Renal pelvis (tissue), 12 donors: Measurements from ENCODE around the gene RSRC2. TPM values are rescaled to one million over a fixed set of nuclear protein-coding genes. Genes with fewer than 3 reads are reported as not detected.
"Not testable (repeated sequence)": the region's sequence is repeated elsewhere in the genome, so short reads cannot be mapped to it uniquely, and the experiment has no call there.

Source experiments
- DNase-seq: peaks from one replicate; pipeline ENCODE4 v3.0.0-alpha.2; 2013
- long read RNA-seq, 16 experiments: transcript quantifications; one replicate each; lab custom pipeline, GENCODE V29; 2026
- polyA plus RNA-seq, 3 donors: library from polyadenylated mRNA; unstranded; fragments of 120-200 nt; gene quantifications; one replicate each; pipeline ENCODE4 v1.2.1, GENCODE V29; 2013; ENCODE audit not compliant: insufficient read length in 3 of 3

RSRC2 gene, protein sequence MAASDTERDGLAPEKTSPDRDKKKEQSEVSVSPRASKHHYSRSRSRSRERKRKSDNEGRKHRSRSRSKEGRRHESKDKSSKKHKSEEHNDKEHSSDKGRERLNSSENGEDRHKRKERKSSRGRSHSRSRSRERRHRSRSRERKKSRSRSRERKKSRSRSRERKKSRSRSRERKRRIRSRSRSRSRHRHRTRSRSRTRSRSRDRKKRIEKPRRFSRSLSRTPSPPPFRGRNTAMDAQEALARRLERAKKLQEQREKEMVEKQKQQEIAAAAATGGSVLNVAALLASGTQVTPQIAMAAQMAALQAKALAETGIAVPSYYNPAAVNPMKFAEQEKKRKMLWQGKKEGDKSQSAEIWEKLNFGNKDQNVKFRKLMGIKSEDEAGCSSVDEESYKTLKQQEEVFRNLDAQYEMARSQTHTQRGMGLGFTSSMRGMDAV
- polyA plus RNA-seq, result 100 to 1,000 TPM; 193 to 238 (median 196) TPM
- long read RNA-seq, donor 1, transcript RSRC2-201 (10 exons, 3,520 nt), result major isoform, 5 of 27 reads
- long read RNA-seq, donor 1, partial matches to known transcripts, result 13 of 27 reads
- long read RNA-seq, donor 1, other reads (novel, unspliced or antisense), result 5 of 27 reads
- long read RNA-seq, donor 2, transcript RSRC2-201 (10 exons, 3,520 nt), result major isoform, 11 of 75 reads
- long read RNA-seq, donor 2, partial matches to known transcripts, result 43 of 75 reads
- long read RNA-seq, donor 2, other reads (novel, unspliced or antisense), result 18 of 75 reads
- long read RNA-seq, donor 3, transcript RSRC2-201 (10 exons, 3,520 nt), result major isoform, 10 of 60 reads
- long read RNA-seq, donor 3, partial matches to known transcripts, result 46 of 60 reads
- long read RNA-seq, donor 3, other reads (novel, unspliced or antisense), result 0 of 60 reads
- long read RNA-seq, donor 4, transcript RSRC2-201 (10 exons, 3,520 nt), result major isoform, 10 of 49 reads
- long read RNA-seq, donor 4, partial matches to known transcripts, result 23 of 49 reads
- long read RNA-seq, donor 4, other reads (novel, unspliced or antisense), result 13 of 49 reads
- long read RNA-seq, donor 5, partial matches to known transcripts, result 29 of 34 reads
- long read RNA-seq, donor 5, other reads (novel, unspliced or antisense), result 0 of 34 reads
- long read RNA-seq, donor 6, transcript RSRC2-201 (10 exons, 3,520 nt), result major isoform, 8 of 30 reads
- long read RNA-seq, donor 6, partial matches to known transcripts, result 13 of 30 reads
- long read RNA-seq, donor 6, other reads (novel, unspliced or antisense), result 7 of 30 reads
- long read RNA-seq, donor 7, transcript RSRC2-205 (2 exons, 625 nt), result major isoform, 6 of 116 reads
- long read RNA-seq, donor 7, partial matches to known transcripts, result 106 of 116 reads
- long read RNA-seq, donor 7, other reads (novel, unspliced or antisense), result 0 of 116 reads
- long read RNA-seq, donor 8, partial matches to known transcripts, result 19 of 29 reads
- long read RNA-seq, donor 8, other reads (novel, unspliced or antisense), result 5 of 29 reads
- long read RNA-seq, donor 9, transcript RSRC2-201 (10 exons, 3,520 nt), result major isoform, 10 of 62 reads
- long read RNA-seq, donor 9, partial matches to known transcripts, result 37 of 62 reads
- long read RNA-seq, donor 9, other reads (novel, unspliced or antisense), result 11 of 62 reads
- long read RNA-seq, donor 10, partial matches to known transcripts, result 63 of 72 reads
- long read RNA-seq, donor 10, other reads (novel, unspliced or antisense), result 0 of 72 reads
- long read RNA-seq, donor 11, transcript RSRC2-205 (2 exons, 625 nt), result major isoform, 8 of 59 reads
- long read RNA-seq, donor 11, partial matches to known transcripts, result 50 of 59 reads
- long read RNA-seq, donor 11, other reads (novel, unspliced or antisense), result 0 of 59 reads
- long read RNA-seq, donor 12, transcript RSRC2-201 (10 exons, 3,520 nt), result major isoform, 16 of 103 reads
- long read RNA-seq, donor 12, partial matches to known transcripts, result 62 of 103 reads
- long read RNA-seq, donor 12, other reads (novel, unspliced or antisense), result 17 of 103 reads
- long read RNA-seq, donor 13, transcript RSRC2-205 (2 exons, 625 nt), result major isoform, 6 of 85 reads
- long read RNA-seq, donor 13, partial matches to known transcripts, result 75 of 85 reads
- long read RNA-seq, donor 13, other reads (novel, unspliced or antisense), result 0 of 85 reads
- long read RNA-seq, donor 14, result 0 reads
- long read RNA-seq, donor 15, transcript RSRC2-201 (10 exons, 3,520 nt), result major isoform, 6 of 54 reads
- long read RNA-seq, donor 15, partial matches to known transcripts, result 35 of 54 reads
- long read RNA-seq, donor 15, other reads (novel, unspliced or antisense), result 12 of 54 reads
- long read RNA-seq, donor 16, transcript RSRC2-201 (10 exons, 3,520 nt), result major isoform, 11 of 80 reads
- long read RNA-seq, donor 16, partial matches to known transcripts, result 57 of 80 reads
- long read RNA-seq, donor 16, other reads (novel, unspliced or antisense), result 8 of 80 reads

GRCh38 chr12:122526683-122527477, at the start of gene RSRC2, which contains the start of gene KNTC1:
Gene RSRC2, minus strand, starts transcription at chr12:122526936. Its CDS starts 83 bp downstream, at chr12:122526853.
Gene KNTC1, plus strand, starts transcription at chr12:122527249. Its CDS starts 2,815 bp downstream, at chr12:122530064.
- peak; percentile 100 for DNase-seq

- DNase-seq, result no peak
Observed at GRCh38 chr12:122571821-122572220, 45.1 kb upstream of the RSRC2 start.

DNA sequence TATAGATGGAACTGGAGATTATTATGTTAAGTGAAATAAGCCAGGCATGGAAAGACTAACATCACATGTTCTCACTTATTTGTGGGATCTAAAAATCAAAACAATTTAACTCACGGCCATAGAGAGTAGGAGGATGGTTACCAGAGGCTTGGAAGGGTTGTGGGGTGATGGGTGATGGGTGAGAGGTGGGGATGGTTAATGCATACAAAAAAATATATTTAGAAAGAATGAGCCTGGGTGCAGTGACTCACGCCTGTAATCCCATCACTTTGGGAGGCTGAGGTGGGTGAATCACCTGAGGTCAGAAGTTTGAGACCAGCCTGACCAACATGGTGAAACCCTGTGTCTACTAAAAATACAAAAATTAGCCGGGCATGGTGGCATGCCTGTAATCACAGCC, 43.3 kb upstream of the RSRC2 start:
- not testable (repeated sequence) for DNase-seq

DNA sequence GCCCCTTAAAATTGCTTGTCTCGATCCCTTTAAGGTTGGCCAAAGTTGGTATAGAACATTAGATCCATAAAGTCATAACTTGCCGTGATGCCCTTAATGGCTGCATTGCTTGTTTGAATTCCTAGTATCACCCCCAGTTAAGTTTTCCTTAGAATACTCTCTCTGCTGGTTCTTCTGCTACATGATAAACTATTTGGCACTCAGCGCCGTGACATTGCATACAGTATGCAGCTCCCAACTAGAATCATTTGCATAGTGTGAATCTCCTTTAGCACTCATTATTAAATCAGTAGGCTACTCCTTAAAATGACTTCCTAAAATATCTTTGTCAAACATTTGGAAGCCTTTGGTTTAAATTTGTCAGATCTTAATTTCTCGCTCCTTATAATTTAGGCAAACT, 42.6 kb upstream of the RSRC2 start:
- DNase-seq, result no peak

DNA sequence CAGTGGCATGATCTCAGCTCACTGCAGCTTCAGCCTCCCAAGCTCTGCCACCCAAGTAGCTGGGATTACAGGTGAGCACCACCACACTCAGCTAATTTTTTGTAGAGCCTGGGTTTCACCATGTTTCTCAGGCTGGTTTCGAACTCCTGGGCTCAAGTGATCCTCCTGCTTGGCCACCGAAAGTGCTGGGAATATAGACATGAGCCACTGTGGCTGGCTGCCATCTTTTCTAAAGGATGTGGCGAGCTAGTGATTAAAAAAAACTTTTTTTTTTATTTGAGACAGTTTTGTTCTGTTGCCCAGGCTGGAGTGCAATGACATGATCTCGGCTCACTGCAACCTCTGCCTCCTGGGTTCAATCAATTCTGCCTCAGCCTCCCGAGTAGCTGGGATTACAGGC, 40.1 kb upstream of the RSRC2 start:
- DNase-seq, result not testable (repeated sequence)

- no peak for DNase-seq
Observed at GRCh38 chr12:122563361-122563760, 36.6 kb upstream of the RSRC2 start.

DNA sequence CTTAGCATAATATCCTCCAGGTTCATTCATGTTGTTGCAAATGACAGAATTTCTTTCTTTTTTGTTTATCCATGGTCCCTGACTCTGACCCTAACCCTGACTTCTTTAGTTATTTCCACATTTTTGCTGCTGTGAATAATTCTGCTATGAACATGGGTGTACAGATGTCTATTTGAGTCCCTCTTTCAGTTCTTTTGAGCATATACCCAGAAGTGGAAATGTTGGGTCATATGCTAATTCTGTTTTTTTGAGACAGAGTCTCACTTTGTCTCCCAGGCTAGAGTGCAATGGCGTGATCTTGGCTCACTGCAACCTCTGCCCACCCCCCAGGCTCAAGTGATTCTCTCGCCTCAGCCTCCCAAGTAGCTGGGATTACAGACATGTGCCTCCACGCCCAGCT, 33.4 kb upstream of the RSRC2 start:
- no peak for DNase-seq

DNA sequence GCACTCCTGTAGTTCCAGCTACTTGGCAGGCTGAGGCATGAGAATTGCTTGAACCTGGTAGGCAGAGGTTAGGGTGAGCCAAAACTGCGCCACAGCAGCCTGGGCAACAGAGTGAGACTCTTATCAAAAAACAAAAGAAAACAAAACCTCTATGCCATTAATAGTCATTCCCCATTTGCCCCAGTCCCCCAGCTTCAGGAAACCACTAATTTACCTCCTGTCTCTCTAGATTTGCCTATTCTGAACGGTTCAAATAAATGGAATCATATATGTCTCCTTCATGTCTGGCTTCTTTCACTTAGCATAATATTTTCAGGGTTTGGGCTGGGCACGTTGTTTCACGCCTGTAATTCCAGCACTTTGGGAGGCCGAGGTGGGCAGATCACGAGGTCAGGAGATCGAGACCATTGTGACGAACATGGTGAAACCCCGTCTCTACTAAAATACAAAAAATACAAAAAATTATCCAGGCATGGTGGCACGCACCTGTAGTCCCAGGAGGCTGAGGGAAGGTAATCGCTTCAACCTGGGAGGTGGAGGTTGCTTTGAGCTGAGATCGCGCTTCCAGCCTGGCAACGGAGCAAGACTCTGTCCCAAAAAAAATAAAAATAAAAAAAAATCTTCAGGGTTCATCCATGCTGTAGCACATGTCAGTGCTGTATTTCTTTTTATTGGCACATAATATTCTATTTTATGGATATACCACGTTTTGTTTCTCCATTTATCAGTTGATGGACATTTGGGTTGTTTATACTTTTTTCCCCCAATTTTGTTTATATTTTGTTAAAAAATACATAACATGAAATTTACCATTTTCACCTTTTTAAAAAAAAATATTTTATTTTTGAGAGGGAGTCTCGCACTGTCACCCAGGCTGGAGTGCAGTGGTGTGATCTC, 32.3 kb upstream of the RSRC2 start:
- no peak for DNase-seq

- no peak for DNase-seq
Observed at GRCh38 chr12:122547330-122547729, 20.6 kb upstream of the RSRC2 start.

DNA sequence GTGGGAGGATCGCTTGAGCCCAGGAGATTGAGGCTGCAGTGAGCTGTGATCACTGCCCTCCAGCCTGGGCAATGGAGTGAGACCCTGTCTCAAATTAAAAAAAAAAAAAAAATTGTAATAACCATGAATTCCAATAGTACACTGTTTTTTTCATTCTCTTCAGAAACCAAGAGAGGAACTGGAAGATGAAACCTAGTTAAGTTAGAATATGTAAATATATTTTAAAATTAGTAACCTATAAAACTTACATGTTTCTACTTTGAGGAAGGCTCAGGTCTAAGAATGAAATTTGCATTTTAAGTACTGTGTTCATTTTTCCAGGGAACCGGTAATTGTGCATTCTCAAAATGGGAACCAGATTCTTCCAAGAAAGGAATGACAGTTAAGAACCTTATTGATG, 19.1 kb upstream of the RSRC2 start:
- no peak for DNase-seq

- no peak for DNase-seq
Observed at GRCh38 chr12:122544537-122544936, 17.8 kb upstream of the RSRC2 start.

DNA sequence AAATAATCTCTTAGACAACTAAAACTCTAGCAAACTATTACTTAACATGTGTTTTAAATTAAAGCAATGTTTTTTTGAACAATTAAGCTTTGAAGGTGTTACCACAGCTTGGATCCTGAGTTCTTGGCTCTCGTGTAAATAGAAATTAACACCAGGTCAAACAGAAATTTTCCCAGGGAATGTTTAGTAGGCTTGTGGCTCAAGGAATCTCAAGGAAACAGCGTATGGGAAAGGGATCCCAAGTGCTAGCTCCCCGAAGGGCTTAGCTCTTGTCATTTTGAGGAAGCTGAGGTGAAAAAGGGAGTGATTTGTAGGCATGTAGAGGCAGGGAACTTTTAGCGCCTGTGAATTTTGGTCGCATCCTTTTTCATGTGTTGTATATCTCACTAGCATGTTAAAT, 11.8 kb upstream of the RSRC2 start:
- DNase-seq, result no peak

- no peak for DNase-seq
Observed at GRCh38 chr12:122537021-122537420, 10.3 kb upstream of the RSRC2 start.

DNA sequence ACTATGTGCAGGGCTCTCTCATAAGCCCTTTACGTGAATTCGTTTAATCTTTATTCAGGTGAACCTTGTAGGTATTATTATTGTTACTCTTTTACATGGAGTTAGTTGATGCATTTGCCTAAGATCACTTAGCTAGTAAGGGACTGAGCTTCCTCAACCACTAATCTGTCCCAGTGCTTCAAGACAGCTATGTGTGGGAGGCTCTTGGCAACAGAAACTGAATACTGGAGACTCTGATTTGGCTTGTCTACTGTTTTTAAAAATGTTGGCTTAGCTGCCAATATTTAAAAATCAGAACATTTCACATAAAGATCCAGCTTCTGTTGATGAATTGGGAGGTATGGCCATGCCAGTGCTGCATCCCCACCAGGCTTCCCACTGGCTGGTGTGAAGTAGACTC, 7.1 kb upstream of the RSRC2 start:
- DNase-seq, result no peak

DNA sequence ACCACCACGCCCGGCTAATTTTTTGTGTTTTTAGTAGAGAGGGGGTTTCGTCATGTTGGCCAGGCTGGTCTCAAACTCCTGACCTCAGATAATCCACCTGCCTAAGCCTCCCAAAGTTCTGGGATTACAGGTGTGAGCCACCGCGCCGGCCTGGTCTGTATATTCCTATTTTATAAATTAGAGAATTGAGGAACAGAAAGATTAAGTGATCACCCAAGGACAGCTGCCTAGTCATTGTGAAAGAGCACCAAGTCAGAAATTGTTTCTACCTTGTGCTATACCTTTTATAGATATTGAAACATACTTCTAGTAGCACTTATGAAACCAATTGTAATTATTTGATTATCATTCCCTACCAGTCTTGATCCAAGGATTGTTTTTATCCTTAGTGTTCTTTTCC, 2.3 kb upstream of the RSRC2 start:
- no peak for DNase-seq

GRCh38 chr12:122528582-122528981, 1.8 kb upstream of the RSRC2 start:
- DNase-seq, result no peak

- no peak for DNase-seq
Observed at GRCh38 chr12:122527478-122527944, 775 bp upstream of the RSRC2 start.
